DMS79 treated with DMSO at 0.1 percent for 48 hours (cell line): ENCODE data around the gene SEPTIN5.
"Not testable (repeated sequence)": the region's sequence is repeated elsewhere in the genome, so short reads cannot be mapped to it uniquely, and the experiment has no call there.

ENCODE experiments used
- DNase-seq: peaks from one replicate; lab custom pipeline; 2025; lab: John Stamatoyannopoulos, UW

SEPTIN5 gene

GRCh38 chr22:19714312-19715187 is at the start of gene SEPTIN5:
Gene SEPTIN5 (plus strand): TSS chr22:19714503. CDS start chr22:19714589, 86 bp downstream.
- DNase-seq = no peak

DNA sequence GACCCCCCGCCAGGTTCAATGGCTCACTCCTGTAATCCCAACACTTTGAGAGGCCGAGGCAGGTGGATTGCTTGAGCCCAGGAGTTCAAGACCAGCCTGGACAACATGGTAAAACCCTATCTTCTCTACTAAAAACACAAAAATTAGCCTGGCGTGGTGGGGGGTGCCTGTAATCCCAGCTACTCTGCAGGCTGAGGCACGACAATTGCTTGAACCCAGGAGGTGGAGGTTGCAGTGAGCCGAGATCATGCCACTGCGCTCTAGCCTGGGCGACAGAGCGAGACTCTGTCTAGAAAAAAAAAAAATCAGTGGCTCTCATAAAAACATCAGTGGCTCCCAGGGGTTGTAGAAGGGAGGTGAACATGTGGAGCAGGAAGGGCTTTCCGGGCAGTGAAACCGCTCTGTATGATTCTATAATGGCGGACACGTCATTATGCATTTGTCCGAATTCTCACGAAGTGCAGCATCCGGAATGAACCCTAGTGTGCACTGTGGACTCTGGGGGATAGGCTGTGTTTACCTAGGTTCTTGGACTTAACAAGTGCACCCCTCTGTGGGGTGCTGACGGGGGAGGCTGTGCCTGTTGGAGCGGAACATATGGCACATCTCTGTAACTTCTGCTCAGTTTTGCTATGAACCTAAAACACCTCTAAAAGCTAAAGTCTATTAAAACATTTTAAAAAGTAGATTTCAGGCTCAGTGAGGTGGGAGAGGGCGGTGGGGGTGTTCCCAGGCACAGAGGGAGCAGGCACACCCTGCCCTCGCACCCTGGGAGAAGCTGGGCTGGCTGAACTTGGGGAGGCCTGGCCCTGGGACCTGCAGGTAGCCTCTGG is 49.1 kb upstream of the SEPTIN5 start:
- DNase-seq = no peak

DNA sequence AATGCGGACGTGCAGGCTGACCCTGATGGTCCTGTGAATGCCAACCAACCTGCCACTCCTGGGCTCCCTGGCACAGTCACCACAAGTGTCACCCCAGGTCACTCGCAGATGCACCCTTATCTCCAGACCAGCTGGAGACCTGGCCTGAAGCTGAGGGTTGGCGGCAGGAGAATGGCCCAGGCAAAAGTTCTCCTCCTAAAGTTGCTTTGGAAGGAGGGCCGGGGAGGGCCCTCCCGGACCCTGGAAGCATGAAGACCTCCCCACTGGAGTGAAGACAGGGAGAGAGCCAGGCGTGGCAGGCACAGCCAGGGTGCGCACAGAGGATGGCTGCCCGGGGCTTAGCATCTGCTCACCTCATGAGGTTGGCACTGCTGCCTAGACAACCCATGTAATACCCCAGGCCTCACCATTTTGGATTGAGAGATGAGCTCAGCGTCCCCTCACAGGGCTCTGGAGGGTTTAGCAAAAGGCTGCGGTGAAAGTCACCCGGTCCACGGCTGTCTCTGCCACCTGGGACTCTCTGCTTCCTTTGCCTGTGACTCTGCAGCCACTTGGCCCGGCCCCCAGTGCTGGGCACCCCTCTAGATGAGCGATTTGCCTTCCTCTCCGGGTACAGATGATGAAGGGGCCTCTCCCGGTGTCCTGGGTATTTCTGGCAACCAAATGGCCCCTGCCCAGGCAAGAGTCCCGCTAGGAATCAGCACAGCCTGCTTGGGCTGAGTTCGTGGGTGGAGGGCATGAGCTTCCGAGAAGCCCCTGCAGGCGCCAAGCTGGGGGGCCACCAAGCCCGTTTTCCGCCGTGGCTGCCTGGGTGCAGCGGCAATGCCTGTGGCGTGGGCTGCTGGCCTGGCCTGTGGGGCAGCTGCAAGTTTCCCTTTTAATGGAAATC is 48.3 kb upstream of the SEPTIN5 start:
- DNase-seq = no peak

DNA sequence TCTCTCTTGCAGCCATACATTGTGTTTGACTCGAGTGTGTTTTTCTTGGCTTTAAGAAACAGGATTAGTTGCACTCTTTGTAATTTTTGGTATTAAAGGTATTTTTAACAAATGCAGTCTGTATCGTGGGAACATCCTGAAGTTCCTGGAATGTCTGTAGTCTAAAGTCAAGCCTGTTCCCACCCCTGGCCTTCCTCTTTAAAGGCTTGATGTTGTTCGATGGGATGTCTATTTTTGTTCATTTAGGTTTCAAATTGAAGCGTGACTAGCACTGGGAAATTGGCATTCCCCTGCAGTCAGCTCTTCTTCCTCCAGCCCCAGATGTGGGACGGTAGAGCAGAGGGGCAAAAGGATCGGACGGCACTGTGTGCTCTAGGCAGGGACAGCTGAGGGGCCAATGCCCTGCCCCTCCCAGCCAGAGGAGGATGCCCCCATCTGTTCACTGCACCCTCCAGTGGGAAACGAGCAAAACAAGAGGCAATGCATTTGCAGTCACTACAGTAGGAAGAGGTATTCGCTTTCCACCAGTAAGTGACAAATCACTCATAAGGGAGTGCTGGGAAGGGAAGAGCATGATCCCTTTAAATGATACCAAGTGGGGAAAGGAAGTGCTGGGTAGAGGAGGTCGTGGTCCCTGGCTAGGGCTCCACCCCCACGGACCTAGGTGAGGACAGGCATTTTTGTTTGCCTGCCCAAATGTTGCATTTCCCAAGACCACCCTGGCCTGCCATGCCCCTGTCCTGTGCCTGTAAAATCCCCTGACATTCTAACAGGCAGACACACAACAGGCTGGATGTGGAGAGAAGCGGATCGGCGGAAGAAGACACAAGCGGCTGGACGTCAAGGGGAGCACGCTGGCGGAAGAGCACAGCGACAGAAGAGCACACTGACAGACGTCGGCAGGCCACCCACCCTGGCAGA is 47.4 kb upstream of the SEPTIN5 start:
- DNase-seq = no peak

DNA sequence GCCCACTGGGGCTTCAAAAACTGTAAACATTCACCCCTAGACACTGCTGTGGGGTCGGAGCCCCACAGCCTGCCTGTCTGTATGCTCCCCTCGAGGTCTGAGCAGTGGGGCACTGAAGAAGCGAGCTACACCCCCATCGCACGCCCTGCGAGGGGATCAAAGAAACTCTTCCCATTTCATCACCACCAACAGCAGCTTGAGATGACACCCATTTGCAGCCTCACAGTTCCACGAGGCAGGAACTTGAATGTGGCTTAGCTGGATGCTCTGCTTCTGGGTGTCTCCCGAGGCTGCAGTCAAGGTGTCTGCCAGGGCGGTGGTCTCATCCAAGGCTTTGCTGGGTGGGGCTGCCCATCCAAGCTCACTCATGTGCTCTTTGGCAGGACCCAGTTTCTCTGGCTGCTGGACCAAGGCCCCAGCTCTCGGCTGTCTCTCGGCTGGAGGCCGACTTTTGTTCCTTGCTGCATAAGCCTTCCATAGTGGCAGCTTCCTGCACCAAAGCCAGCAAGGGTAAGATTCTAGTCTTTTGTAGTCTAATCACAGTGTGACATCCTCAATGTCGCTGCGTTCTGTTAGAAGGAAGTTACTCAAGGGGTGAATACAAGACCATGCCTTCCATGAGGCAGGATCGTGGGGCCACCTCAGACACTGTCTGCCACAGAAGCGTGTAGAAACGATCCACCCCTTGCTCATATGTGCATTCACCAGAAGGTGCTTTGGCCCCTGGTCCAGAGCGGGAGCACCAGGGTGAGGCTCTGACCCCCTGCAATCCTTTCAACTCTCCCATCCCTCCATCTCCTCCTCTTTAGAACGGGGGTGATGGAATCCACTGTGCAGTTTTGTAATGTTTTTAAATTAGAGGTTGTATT is 46.2 kb upstream of the SEPTIN5 start:
- no peak for DNase-seq

DNA sequence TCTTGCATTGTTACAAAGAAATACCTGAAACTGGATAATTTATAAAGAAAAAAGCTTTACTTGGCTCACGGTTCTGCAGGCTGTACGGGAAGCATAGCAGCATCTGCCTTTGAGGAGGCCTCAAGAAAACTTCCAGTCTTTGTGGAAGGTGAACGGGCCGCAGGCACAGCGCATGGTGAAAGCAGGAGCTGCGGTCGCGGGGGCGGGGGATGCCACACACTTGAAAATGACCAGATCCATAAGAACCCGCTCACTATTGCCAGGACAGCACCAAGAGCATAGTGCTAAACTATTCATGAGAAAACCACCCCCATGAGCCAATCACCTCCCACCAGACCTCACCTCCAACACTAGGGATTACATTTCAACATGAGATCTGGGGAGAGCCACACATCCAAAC is 45.6 kb upstream of the SEPTIN5 start:
- no peak for DNase-seq

GRCh38 chr22:19669570-19669969 is 44.7 kb upstream of the SEPTIN5 start:
- DNase-seq = no peak

- DNase-seq = no peak
These were observed 43.0 kb upstream of the SEPTIN5 start for GRCh38 chr22:19671316-19671715.

GRCh38 chr22:19672054-19672776 is 42.1 kb upstream of the SEPTIN5 start:
- DNase-seq = no peak

- DNase-seq = no peak
These were observed 40.6 kb upstream of the SEPTIN5 start for GRCh38 chr22:19673660-19674059.

DNA sequence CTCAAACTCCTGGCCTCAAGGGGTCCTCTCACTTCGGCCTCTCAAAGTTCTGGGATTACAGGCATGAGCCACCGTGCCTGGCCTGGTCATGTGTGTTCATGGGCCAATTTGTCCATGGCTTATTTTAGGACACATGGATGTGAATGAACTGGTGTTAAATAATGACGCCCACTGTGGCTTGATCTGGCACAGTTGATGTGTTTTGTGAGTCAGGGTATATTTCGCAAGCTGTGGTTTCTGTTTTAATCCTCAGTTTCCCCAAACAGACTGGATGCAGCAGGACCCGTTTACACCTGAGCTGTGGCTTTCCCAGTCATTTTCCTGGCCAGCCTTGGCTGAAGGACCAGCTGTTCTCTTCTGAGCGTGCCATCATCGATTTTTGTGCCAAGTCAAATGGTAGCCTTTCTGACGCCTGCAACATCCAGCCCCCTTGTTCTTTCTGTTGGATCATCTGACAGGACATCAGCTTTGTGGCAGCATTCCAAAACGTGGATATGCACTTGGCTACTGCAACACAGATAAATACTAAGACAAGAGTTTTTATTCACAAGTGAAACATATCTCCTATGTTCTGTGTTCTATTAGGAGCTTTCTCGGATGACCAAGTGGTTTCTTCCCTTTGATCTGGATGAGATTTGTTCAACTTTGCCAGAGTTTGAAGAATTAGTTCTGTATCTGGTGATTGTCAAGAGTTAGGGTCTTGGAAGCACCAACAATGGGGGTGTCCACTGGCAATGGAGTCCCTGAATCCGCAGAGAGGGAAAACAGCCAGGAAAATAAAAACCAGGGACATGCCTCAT is 40.0 kb upstream of the SEPTIN5 start:
- DNase-seq = no peak

- no peak for DNase-seq
These were observed 39.4 kb upstream of the SEPTIN5 start for GRCh38 chr22:19674929-19675253.

DNA sequence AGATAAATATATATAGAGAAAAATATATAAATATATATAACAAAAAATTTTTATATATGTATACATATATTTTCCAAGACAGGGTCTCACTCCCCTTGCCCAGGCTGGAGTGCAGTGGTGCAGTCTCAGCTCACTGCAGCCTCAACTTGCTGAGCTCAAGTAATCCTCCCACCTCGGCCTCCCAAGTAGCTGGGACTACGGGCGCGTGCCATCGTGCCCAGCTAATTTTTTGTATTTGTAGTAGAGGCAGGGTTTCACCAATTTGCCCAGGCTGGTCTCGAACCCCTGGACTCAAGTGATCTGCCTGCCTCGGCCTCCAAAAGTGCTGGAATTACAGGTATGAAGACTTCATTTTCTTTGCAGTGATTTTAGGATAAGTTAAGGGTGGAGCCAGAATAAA is 38.9 kb upstream of the SEPTIN5 start:
- DNase-seq = no peak

DNA sequence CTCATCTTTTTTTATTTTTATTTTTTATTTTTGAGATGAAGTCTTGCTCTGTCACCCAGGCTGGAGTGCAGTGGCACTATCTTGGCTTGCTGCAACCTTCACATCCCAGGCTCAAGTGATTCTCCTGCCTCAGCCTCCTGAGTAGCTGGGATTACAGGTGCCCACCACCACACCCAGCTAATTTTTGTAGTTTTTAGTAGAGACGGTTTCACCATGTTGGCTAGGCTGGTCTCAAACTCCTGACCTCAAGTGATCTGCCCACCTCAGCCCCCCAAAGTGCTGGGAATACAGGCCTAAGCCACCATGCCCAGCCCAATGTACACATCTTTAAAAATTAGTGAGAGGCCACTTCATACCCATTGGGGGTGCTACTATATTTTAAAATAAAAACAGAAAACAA is 37.9 kb upstream of the SEPTIN5 start:
- DNase-seq = not testable (repeated sequence)

DNA sequence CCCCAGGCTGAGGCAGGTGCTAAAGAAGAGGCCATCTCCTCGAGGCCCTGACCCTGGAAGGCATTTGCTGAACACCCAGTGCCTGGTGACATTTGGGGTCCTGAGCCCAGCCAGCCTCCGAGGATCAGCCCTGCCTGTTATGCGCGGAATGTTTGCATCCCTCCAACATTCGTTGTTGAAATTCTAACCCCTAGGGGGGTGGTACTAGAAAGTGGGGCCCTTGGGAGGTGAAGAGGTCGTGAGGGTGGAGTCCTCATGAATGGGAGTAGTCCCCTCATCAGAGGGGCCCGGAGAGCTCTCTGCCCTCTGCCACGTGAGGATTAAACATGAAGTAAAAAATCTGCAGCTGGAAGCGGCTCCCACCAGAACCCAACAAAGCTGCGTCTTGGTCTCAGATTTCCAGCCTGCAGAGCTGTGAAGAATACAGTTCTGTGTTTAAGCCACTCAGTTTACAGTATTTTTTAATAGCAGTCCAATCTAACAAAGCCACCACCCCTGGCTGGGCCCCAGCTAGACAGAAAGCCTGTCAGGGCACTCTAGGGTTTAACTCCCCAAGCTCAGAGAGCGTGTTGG is 35.3 kb upstream of the SEPTIN5 start:
- no peak for DNase-seq

GRCh38 chr22:19679522-19680101 is 34.7 kb upstream of the SEPTIN5 start:
- no peak for DNase-seq

DNA sequence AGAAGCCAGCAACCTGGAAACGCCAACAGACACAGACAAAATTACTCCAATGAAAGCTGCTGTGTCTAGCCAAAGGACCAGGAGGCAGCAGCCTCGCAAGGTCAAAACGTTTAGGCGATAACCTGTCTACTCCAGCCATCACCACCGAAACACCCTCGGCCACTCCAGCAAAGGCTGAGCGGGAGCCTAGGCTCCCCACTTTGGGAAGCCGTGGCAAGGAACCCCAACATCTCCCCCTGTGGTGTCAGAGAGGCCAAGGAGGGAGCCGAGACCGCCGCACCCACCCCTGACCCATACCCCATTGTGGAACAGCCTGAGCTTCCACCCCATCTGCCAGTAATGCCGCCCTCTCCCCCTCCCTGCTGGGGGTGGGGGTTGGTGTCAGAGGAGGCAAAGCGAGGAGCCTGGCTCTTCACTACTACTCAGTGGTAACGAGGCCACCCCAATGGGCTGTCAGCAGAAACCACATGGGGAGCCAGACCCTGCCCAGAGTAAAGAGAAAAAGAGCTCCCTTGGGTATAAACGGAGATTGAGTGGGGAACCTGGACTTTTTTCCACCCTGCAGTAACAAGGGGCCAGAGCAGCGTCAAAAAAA is 33.9 kb upstream of the SEPTIN5 start:
- DNase-seq = no peak
